HG02884 (cell line): ENCODE measurements around the gene ERAS.

Experiments
- ATAC-seq: cut with Tn5 transposase; IDR thresholded peaks from one replicate; pipeline ENCODE4 v1.9.1; 2021; ENCODE audit warnings: mild to moderate bottlenecking, moderate library complexity; ENCODE audit not compliant: unreplicated experiment

The ERAS gene

GRCh38 chrX:48826135-48826875, at the start of gene ERAS:
TSS of gene ERAS (plus strand) at chrX:48826513. CDS start at chrX:48829124, 2,611 bp downstream.
- ATAC-seq: no peak

GRCh38 chrX:48776818-48777439, 49.4 kb upstream of the ERAS start:
- no peak for ATAC-seq

GRCh38 chrX:48779399-48779798, 46.9 kb upstream of the ERAS start:
- ATAC-seq: no peak

GRCh38 chrX:48781705-48782104, 44.6 kb upstream of the ERAS start:
- no peak for ATAC-seq

GRCh38 chrX:48782216-48782615, 44.1 kb upstream of the ERAS start:
- ATAC-seq: no peak

- ATAC-seq: no peak
Observed at GRCh38 chrX:48782795-48783194, 43.5 kb upstream of the ERAS start.

- ATAC-seq: no peak
Observed at GRCh38 chrX:48784726-48785125, 41.6 kb upstream of the ERAS start.

GRCh38 chrX:48785186-48785539, 41.1 kb upstream of the ERAS start:
- ATAC-seq: no peak

- ATAC-seq: no peak
Observed at GRCh38 chrX:48785540-48786214, 40.6 kb upstream of the ERAS start.

- no peak for ATAC-seq
Observed at GRCh38 chrX:48786341-48786800, 39.9 kb upstream of the ERAS start, which contains the start of gene GATA1. TSS of gene GATA1 (plus strand) at chrX:48786590. CDS start at chrX:48791110, 4,520 bp downstream.

GRCh38 chrX:48786825-48787504, 39.3 kb upstream of the ERAS start:
- ATAC-seq: no peak

- no peak for ATAC-seq
Observed at GRCh38 chrX:48787505-48788443, 38.5 kb upstream of the ERAS start.

GRCh38 chrX:48789366-48790220, 36.7 kb upstream of the ERAS start:
- ATAC-seq: no peak

- ATAC-seq: no peak
Observed at GRCh38 chrX:48790477-48790876, 35.8 kb upstream of the ERAS start.

- ATAC-seq: no peak
Observed at GRCh38 chrX:48791063-48791820, 35.1 kb upstream of the ERAS start.

- ATAC-seq: no peak
Observed at GRCh38 chrX:48792219-48792618, 34.1 kb upstream of the ERAS start.

GRCh38 chrX:48793935-48794334, 32.4 kb upstream of the ERAS start:
- ATAC-seq: no peak

- no peak for ATAC-seq
Observed at GRCh38 chrX:48794340-48794910, 31.9 kb upstream of the ERAS start.
